Neural cell (in vitro differentiated cells): ENCODE data around the gene ODF2. TPM values are rescaled to one million over a fixed set of nuclear protein-coding genes. Genes with fewer than 3 reads are reported as not detected.

Experiments used
- H2AFZ ChIP-seq: fragments of 200-600, 300-800 bp; sonication (generic), shearing (Covaris generic); 2 replicates; pipeline ENCODE4 v1.6.0; 2014; ENCODE audit warnings: low read depth, mild to moderate bottlenecking, antibody characterized with exemption, low read length, moderate library complexity
- H3F3A ChIP-seq: fragments of 200-600 bp; shearing (Covaris generic); 2 replicates; pipeline ENCODE4 v1.6.1; 2016; ENCODE audit warnings: mild to moderate bottlenecking, moderate library complexity, mixed read lengths, antibody characterized with exemption, low read length; ENCODE audit not compliant: insufficient read depth, poor library complexity, severe bottlenecking
- H3K27ac ChIP-seq: fragments of 200-600, 300-800 bp; sonication (generic), shearing (Covaris generic); 2 replicates; pipeline ENCODE4 v1.5.1; 2014; ENCODE audit warnings: mild to moderate bottlenecking, low read length, moderate library complexity
- H3K27me3 ChIP-seq: fragments of 300-800, 200-600 bp; sonication (generic), shearing (Covaris generic); 2 replicates; pipeline ENCODE4 v1.6.0; 2014; ENCODE audit warnings: mild to moderate bottlenecking, low read depth, low read length, moderate library complexity; ENCODE audit not compliant: insufficient read depth
- H3K36me3 ChIP-seq: fragments of 300-800, 200-600 bp; sonication (generic), shearing (Covaris generic); 2 replicates; pipeline ENCODE4 v1.5.1; 2014; ENCODE audit warnings: mild to moderate bottlenecking, antibody characterized with exemption, low read length, moderate library complexity; ENCODE audit not compliant: insufficient read depth
- H3K4me2 ChIP-seq: fragments of 300-800, 200-600 bp; sonication (generic), shearing (Covaris generic); 2 replicates; pipeline ENCODE4 v1.6.0; 2014; ENCODE audit warnings: mild to moderate bottlenecking, low read length
- H3K4me3 ChIP-seq: fragments of 300-800, 200-600 bp; sonication (generic), shearing (Covaris generic); 2 replicates; pipeline ENCODE4 v1.5.1; 2014; ENCODE audit warnings: mild to moderate bottlenecking, low read length, moderate library complexity
- H3K79me2 ChIP-seq: fragments of 200-600 bp; shearing (Covaris generic); replicated peaks from 2 replicates; pipeline ENCODE4 v1.6.0; 2014; ENCODE audit warnings: mild to moderate bottlenecking, low read length, moderate library complexity; ENCODE audit not compliant: insufficient read depth
- H3K9ac ChIP-seq: fragments of 300-800, 200-600 bp; sonication (generic), shearing (Covaris generic); 2 replicates; pipeline ENCODE4 v1.6.1; 2016; ENCODE audit warnings: mild to moderate bottlenecking, low read length, mixed read lengths
- H3K9me2 ChIP-seq: fragments of 200-600 bp; shearing (Covaris generic); 2 replicates; pipeline ENCODE4 v1.6.1; 2016; ENCODE audit warnings: mild to moderate bottlenecking, low read length, mixed read lengths; ENCODE audit not compliant: insufficient read depth
- H3K9me3 ChIP-seq: fragments of 200-600, 300-800 bp; sonication (generic), shearing (Covaris generic); 2 replicates; pipeline ENCODE4 v1.6.1; 2016; ENCODE audit warnings: mild to moderate bottlenecking, mixed run types, low read length, moderate library complexity, mixed read lengths
- H4K20me1 ChIP-seq: fragments of 200-600 bp; shearing (Covaris generic); 2 replicates; pipeline ENCODE4 v1.6.1; 2016; ENCODE audit warnings: mild to moderate bottlenecking, mixed run types; ENCODE audit not compliant: insufficient read depth
- EP300 ChIP-seq: fragments of 450-650 bp; conservative IDR thresholded peaks from 2 replicates; pipeline ENCODE4 v1.6.1; 2014; ENCODE audit warnings: antibody characterized with exemption, mild to moderate bottlenecking, moderate library complexity; ENCODE audit not compliant: poor library complexity, severe bottlenecking
- EZH2 ChIP-seq: fragments of 200-600, 300-800 bp; shearing (Covaris generic), sonication (generic); IDR thresholded peaks from 2 replicates; pipeline ENCODE4 v1.6.1; 2014; ENCODE audit warnings: antibody characterized with exemption, low read length, borderline replicate concordance, mild to moderate bottlenecking; ENCODE audit not compliant: insufficient read depth, poor library complexity, severe bottlenecking
- MXI1 ChIP-seq: fragments of 450-650 bp; conservative IDR thresholded peaks from 2 replicates; pipeline ENCODE4 v1.6.1; 2014; ENCODE audit warnings: antibody characterized with exemption, mild to moderate bottlenecking; ENCODE audit not compliant: poor library complexity, severe bottlenecking
- POLR2AphosphoS5 ChIP-seq: IDR thresholded peaks from 2 replicates; pipeline ENCODE4 v1.6.1; 2012
- RAD21 ChIP-seq: fragments of 450-650 bp; conservative IDR thresholded peaks from 2 replicates; pipeline ENCODE4 v1.6.1; 2014; ENCODE audit warnings: antibody characterized with exemption, mild to moderate bottlenecking, moderate library complexity
- SMC3 ChIP-seq: fragments of 450-650 bp; conservative IDR thresholded peaks from 2 replicates; pipeline ENCODE4 v1.6.1; 2014; ENCODE audit warnings: antibody characterized with exemption, mild to moderate bottlenecking, moderate library complexity; ENCODE audit not compliant: poor library complexity
- TAF1 ChIP-seq: IDR thresholded peaks from 2 replicates; pipeline ENCODE4 v1.6.1; 2012; ENCODE audit warnings: low read depth
- polyA plus RNA-seq: library from polyadenylated mRNA; depleted of rRNA; stranded (reverse); fragments of >200 nt; gene quantifications from 2 replicates; pipeline ENCODE4 v1.2.3, GENCODE V29; 2014
- TF ChIP-seq, protein P1 (sequence below): IDR thresholded peaks from 2 replicates; pipeline ENCODE4 v1.6.1; 2012; ENCODE audit warnings: borderline replicate concordance
- TF ChIP-seq, protein P2 (sequence below): fragments of 450-650 bp; IDR thresholded peaks from 2 replicates; pipeline ENCODE4 v1.5.1; 2014; ENCODE audit warnings: antibody characterized with exemption, mild to moderate bottlenecking, moderate library complexity; ENCODE audit not compliant: poor library complexity, severe bottlenecking

The ODF2 gene
- polyA plus RNA-seq, 1 donor from 2014 or later, result 39.3 TPM

DNA sequence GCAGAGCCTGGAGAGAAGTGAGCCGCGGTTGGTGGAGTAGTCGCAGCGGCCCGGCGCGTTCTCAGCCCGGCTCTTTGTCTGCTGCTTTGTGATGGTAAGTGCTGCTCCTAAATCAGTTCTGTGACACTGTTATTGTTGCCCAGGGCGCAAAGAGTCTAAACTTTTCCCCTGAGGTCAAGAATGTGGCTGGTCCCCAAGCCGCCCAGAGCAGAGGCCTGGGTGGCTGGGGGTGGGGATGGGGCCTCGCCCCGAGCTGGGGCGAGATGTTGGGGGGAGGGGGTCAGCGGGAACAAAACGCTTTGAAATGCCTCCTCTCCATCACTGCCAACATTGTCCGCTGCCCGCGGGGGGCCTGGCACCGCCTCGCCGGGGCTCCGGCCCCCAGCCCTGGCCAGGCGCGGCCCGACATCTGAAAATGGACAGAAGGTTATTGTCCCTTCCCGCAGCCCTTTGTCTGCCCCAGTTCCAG is 46.8 kb upstream of the ODF2 start:
- H3K79me2 ChIP-seq, result no peaks in the 10 kb centered on the region
- H3K4me3 ChIP-seq, result no peak overlapping the region
- no peaks in the 10 kb centered on the region for H3K9me3 ChIP-seq
- no peaks in the 10 kb centered on the region for H3K36me3 ChIP-seq
- no peak overlapping the region for H2AFZ ChIP-seq
- no peaks in the 10 kb centered on the region for H3F3A ChIP-seq
- no peaks in the 10 kb centered on the region for H3K9me2 ChIP-seq
- no peak overlapping the region for H3K27ac ChIP-seq
- TF ChIP-seq, protein P1, sequence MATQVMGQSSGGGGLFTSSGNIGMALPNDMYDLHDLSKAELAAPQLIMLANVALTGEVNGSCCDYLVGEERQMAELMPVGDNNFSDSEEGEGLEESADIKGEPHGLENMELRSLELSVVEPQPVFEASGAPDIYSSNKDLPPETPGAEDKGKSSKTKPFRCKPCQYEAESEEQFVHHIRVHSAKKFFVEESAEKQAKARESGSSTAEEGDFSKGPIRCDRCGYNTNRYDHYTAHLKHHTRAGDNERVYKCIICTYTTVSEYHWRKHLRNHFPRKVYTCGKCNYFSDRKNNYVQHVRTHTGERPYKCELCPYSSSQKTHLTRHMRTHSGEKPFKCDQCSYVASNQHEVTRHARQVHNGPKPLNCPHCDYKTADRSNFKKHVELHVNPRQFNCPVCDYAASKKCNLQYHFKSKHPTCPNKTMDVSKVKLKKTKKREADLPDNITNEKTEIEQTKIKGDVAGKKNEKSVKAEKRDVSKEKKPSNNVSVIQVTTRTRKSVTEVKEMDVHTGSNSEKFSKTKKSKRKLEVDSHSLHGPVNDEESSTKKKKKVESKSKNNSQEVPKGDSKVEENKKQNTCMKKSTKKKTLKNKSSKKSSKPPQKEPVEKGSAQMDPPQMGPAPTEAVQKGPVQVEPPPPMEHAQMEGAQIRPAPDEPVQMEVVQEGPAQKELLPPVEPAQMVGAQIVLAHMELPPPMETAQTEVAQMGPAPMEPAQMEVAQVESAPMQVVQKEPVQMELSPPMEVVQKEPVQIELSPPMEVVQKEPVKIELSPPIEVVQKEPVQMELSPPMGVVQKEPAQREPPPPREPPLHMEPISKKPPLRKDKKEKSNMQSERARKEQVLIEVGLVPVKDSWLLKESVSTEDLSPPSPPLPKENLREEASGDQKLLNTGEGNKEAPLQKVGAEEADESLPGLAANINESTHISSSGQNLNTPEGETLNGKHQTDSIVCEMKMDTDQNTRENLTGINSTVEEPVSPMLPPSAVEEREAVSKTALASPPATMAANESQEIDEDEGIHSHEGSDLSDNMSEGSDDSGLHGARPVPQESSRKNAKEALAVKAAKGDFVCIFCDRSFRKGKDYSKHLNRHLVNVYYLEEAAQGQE, result no peak
- no peak for TF ChIP-seq POLR2AphosphoS5
- no peak for TF ChIP-seq RAD21
- no peak for TF ChIP-seq SMC3
- no peak for TF ChIP-seq EP300
- TF ChIP-seq EZH2, result no peak
- TF ChIP-seq TAF1, result no peak
- TF ChIP-seq, protein P2, sequence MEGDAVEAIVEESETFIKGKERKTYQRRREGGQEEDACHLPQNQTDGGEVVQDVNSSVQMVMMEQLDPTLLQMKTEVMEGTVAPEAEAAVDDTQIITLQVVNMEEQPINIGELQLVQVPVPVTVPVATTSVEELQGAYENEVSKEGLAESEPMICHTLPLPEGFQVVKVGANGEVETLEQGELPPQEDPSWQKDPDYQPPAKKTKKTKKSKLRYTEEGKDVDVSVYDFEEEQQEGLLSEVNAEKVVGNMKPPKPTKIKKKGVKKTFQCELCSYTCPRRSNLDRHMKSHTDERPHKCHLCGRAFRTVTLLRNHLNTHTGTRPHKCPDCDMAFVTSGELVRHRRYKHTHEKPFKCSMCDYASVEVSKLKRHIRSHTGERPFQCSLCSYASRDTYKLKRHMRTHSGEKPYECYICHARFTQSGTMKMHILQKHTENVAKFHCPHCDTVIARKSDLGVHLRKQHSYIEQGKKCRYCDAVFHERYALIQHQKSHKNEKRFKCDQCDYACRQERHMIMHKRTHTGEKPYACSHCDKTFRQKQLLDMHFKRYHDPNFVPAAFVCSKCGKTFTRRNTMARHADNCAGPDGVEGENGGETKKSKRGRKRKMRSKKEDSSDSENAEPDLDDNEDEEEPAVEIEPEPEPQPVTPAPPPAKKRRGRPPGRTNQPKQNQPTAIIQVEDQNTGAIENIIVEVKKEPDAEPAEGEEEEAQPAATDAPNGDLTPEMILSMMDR, result no peak
- no peak for TF ChIP-seq MXI1
- H3K27me3 ChIP-seq, result peaks cover 34% of the 10 kb centered on the region
- H3K9ac ChIP-seq, result no peak overlapping the region
- no peak overlapping the region for H3K4me2 ChIP-seq
- H4K20me1 ChIP-seq, result no peaks in the 10 kb centered on the region

DNA sequence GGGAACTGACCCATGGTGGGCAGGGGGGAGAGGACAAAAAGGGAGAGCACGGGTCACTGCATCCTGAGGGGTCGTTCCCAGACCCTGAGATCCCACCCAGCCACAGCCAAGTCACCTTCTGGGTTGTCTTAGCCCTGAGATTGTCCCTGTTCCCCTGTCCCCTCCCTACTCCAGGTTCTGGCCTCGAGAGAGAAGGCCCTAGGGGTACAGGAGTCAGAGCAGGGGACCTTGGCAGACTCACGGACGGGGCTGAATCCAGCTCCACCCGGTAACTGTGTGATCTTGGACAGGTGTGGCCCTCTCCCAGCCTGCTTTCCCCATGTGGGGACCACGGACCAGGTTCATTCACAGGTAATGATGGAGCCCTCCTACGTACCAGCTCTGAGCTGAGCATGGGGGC is 46.4 kb upstream of the ODF2 start:
- H3K79me2 ChIP-seq, result no peaks in the 10 kb centered on the region
- H3K9me3 ChIP-seq, result no peaks in the 10 kb centered on the region
- H3K27me3 ChIP-seq, result peaks cover 39% of the 10 kb centered on the region
- no peak overlapping the region for H3K4me3 ChIP-seq
- H3K36me3 ChIP-seq, result no peaks in the 10 kb centered on the region
- no peak overlapping the region for H3K9ac ChIP-seq
- H4K20me1 ChIP-seq, result no peaks in the 10 kb centered on the region
- H3K9me2 ChIP-seq, result no peaks in the 10 kb centered on the region
- H2AFZ ChIP-seq, result no peak overlapping the region
- no peak for TF ChIP-seq TAF1
- no peak for TF ChIP-seq SMC3
- TF ChIP-seq MXI1, result no peak
- no peak for TF ChIP-seq RAD21
- TF ChIP-seq, protein P2, result no peak
- no peak overlapping the region for H3K4me2 ChIP-seq
- no peaks in the 10 kb centered on the region for H3F3A ChIP-seq
- H3K27ac ChIP-seq, result no peak overlapping the region
